ENCODE data around the gene DNAH6.

GRCh38 chr2:84858123-84858522 is 341.8 kb downstream of the DNAH6 start:
- TF ChIP-seq CTCF (IDR thresholded peaks at IDR 0.05) (no peak), POLR2A (IDR thresholded peaks at IDR 0.05) (no peak)
